Measurements from ENCODE around the gene TMEM61. TPM values are rescaled to one million over a fixed set of nuclear protein-coding genes. Genes with fewer than 3 reads are reported as not detected.

The TMEM61 gene
- total and polyA plus RNA-seq, 2 of the 8 experiments (the other 6 are each of a cell fraction or from before 2014, with no cell fraction given): 0.54 to 1.4 TPM

GRCh38 chr1:54986025-54986424 lies 5.6 kb downstream of the TMEM61 start (continued):
- TF ChIP-seq HDAC2 (IDR thresholded peaks at IDR 0.05; ENCODE audit: borderline replicate concordance in 1 of 2, low read depth in 2 of 2, low read length in 2 of 2) (no peak), CREB1 (IDR thresholded peaks at IDR 0.05) (no peak), EGR1 (IDR thresholded peaks at IDR 0.05; ENCODE audit: borderline replicate concordance, low read depth, low read length) (no peak)

Measured in H1 (cell line).